HG03457 (cell line): Measurements from ENCODE around the gene MSMB.
"Not testable (repeated sequence)": the region's sequence is repeated elsewhere in the genome, so short reads cannot be mapped to it uniquely, and the experiment has no call there.

Experiments
- ATAC-seq: cut with Tn5 transposase; IDR thresholded peaks from one replicate; pipeline ENCODE4 v1.9.1; 2021; ENCODE audit warnings: moderate number of reproducible peaks; ENCODE audit not compliant: unreplicated experiment

Gene MSMB

GRCh38 chr10:46014683-46015405 lies 31.2 kb downstream of the MSMB start:
- ATAC-seq: no peak

- ATAC-seq: no peak
These were observed 31.9 kb downstream of the MSMB start for GRCh38 chr10:46014206-46014605.

- ATAC-seq: no peak
These were observed 33.3 kb downstream of the MSMB start for GRCh38 chr10:46012746-46013145.

GRCh38 chr10:46006219-46006618 lies 39.9 kb downstream of the MSMB start:
- ATAC-seq: no peak

GRCh38 chr10:46005383-46005782 lies 40.7 kb downstream of the MSMB start:
- no peak for ATAC-seq

GRCh38 chr10:46004963-46005362 lies 41.1 kb downstream of the MSMB start:
- no peak for ATAC-seq

- no peak for ATAC-seq
These were observed 43.0 kb downstream of the MSMB start for GRCh38 chr10:46002916-46003693.

GRCh38 chr10:46002189-46002687 lies 43.8 kb downstream of the MSMB start:
- ATAC-seq: not testable (repeated sequence)

GRCh38 chr10:46001187-46001756 lies 44.8 kb downstream of the MSMB start:
- ATAC-seq: no peak

- no peak for ATAC-seq
These were observed 45.5 kb downstream of the MSMB start for GRCh38 chr10:46000538-46000937.

GRCh38 chr10:45999955-46000354 lies 46.1 kb downstream of the MSMB start:
- ATAC-seq: not testable (repeated sequence)

GRCh38 chr10:45997994-45998763 lies 47.9 kb downstream of the MSMB start:
- ATAC-seq: no peak

GRCh38 chr10:45997557-45997956 lies 48.5 kb downstream of the MSMB start:
- ATAC-seq: no peak

GRCh38 chr10:45985590-45985989 lies 60.5 kb downstream of the MSMB start:
- ATAC-seq: not testable (repeated sequence)

- not testable (repeated sequence) for ATAC-seq
These were observed 61.6 kb downstream of the MSMB start for GRCh38 chr10:45984473-45984872.

- not testable (repeated sequence) for ATAC-seq
These were observed 62.4 kb downstream of the MSMB start for GRCh38 chr10:45983538-45984186.
